NCI-H1105 (cell line): ENCODE results near the gene TSHZ2.
"Not testable (repeated sequence)": the region's sequence is repeated elsewhere in the genome, so short reads cannot be mapped to it uniquely, and the experiment has no call there.

Experiments
- DNase-seq: peaks from one replicate; lab custom pipeline; 2025; lab: John Stamatoyannopoulos, UW

The TSHZ2 gene

GRCh38 chr20:52962183-52962582, 10.0 kb upstream of the TSHZ2 start:
- DNase-seq, result no peak

GRCh38 chr20:52963131-52963530, 9.0 kb upstream of the TSHZ2 start:
- DNase-seq, result no peak

- no peak for DNase-seq
Measured at GRCh38 chr20:52964131-52964530, 8.0 kb upstream of the TSHZ2 start.

- DNase-seq, result no peak
Measured at GRCh38 chr20:52965380-52965779, 6.8 kb upstream of the TSHZ2 start.

- DNase-seq, result no peak
Measured at GRCh38 chr20:52965819-52966218, 6.3 kb upstream of the TSHZ2 start.

GRCh38 chr20:52966543-52966942, 5.6 kb upstream of the TSHZ2 start:
- not testable (repeated sequence) for DNase-seq

GRCh38 chr20:52971498-52972189, 514 bp upstream of the TSHZ2 start:
- no peak for DNase-seq

GRCh38 chr20:52972965-52973819, 1.0 kb downstream of the TSHZ2 start:
- DNase-seq, result no peak

- no peak for DNase-seq
Measured at GRCh38 chr20:52974179-52974594, 2.0 kb downstream of the TSHZ2 start.

- DNase-seq, result peak; percentile 24
Measured at GRCh38 chr20:52975029-52975732, 3.0 kb downstream of the TSHZ2 start.

GRCh38 chr20:52975803-52976531, 3.8 kb downstream of the TSHZ2 start:
- no peak for DNase-seq

GRCh38 chr20:52978851-52979250, 6.7 kb downstream of the TSHZ2 start:
- no peak for DNase-seq

- no peak for DNase-seq
Measured at GRCh38 chr20:52981051-52981450, 8.9 kb downstream of the TSHZ2 start.

- DNase-seq, result no peak
Measured at GRCh38 chr20:52983726-52984450, 11.7 kb downstream of the TSHZ2 start.

- no peak for DNase-seq
Measured at GRCh38 chr20:52984451-52984810, 12.3 kb downstream of the TSHZ2 start.

- no peak for DNase-seq
Measured at GRCh38 chr20:52985687-52986086, 13.5 kb downstream of the TSHZ2 start.

GRCh38 chr20:52987295-52987694, 15.1 kb downstream of the TSHZ2 start:
- no peak for DNase-seq

GRCh38 chr20:52991830-52992229, 19.7 kb downstream of the TSHZ2 start:
- no peak for DNase-seq

GRCh38 chr20:52992632-52993031, 20.5 kb downstream of the TSHZ2 start:
- DNase-seq, result no peak

- no peak for DNase-seq
Measured at GRCh38 chr20:52993076-52993475, 20.9 kb downstream of the TSHZ2 start.

- DNase-seq, result no peak
Measured at GRCh38 chr20:52994184-52994970, 22.2 kb downstream of the TSHZ2 start.
